Ascending aorta (tissue), 2 donors: ENCODE data around the gene CCDC110. TPM values are rescaled to one million over a fixed set of nuclear protein-coding genes. Genes with fewer than 3 reads are reported as not detected.
A peak's percentile ranks its signal among the peaks of the same experiment; 100 is the strongest.

Experiments used
- DNase-seq, 2 donors: peaks; one replicate each; pipeline ENCODE4 v3.0.0-alpha.2; 2019; ENCODE audit warnings: low spot score in 2 of 2
- H3K27ac ChIP-seq, 2 donors: fragments of 200-600 bp; sonication (generic); one replicate each; pipeline ENCODE4 v1.5.1; 2016 to 2017; ENCODE audit warnings: mild to moderate bottlenecking in 1 of 2
- H3K27me3 ChIP-seq: fragments of 200-600 bp; sonication (generic); one replicate; pipeline ENCODE4 v1.5.1; 2017
- H3K36me3 ChIP-seq, 2 donors: fragments of 200-600 bp; sonication (generic); one replicate each; pipeline ENCODE4 v1.5.1; 2016
- H3K4me1 ChIP-seq, 2 donors: fragments of 200-600 bp; sonication (generic); one replicate each; pipeline ENCODE4 v1.5.1; 2016 to 2017; ENCODE audit warnings: mild to moderate bottlenecking in 1 of 2
- H3K4me3 ChIP-seq, 2 donors: fragments of 200-600 bp; sonication (generic); one replicate each; pipeline ENCODE4 v1.5.1; 2016 to 2017; ENCODE audit warnings: mild to moderate bottlenecking in 1 of 2
- H3K9me3 ChIP-seq, 2 donors: fragments of 200-600 bp; sonication (generic); one replicate each; pipeline ENCODE4 v1.5.1; 2016
- CTCF ChIP-seq, 3 experiments: fragments of 200-600 bp in 2 of 3; fragments of 450-650 bp in 1 of 3; sonication (generic) in 2 of 3; IDR thresholded peaks; one replicate each; pipeline ENCODE4 v1.5.1; 2016 to 2019; ENCODE audit warnings: antibody characterized with exemption in 3 of 3, mild to moderate bottlenecking in 1 of 3, moderate library complexity in 1 of 3
- intact Hi-C: fragments of 100-400 bp; cut with DNase I; formaldehyde crosslinking; loops from one replicate; pipeline ENCODE4 v1.15.1; 2023
- total RNA-seq: library from RNA; depleted of rRNA; stranded (reverse); fragments of >200 nt; gene quantifications from one replicate; pipeline ENCODE4 v1.1.0, GENCODE V29; 2016

Gene CCDC110
- total RNA-seq, 1 donor from 2014 or later, result not detected

- no peak for TF ChIP-seq CTCF (IDR thresholded peaks at IDR 0.05)
- Histone ChIP-seq H3K27me3 (no peaks in the 10 kb centered on the region), H3K27ac (no peak overlapping the region), H3K36me3 (peaks cover 14 to 16% of the 10 kb centered on the region in 2 donors), H3K4me3 (no peak overlapping the region), H3K4me1 (peaks cover 0 to 17% of the 10 kb centered on the region in 2 donors), H3K9me3 (no peaks in the 10 kb centered on the region)
- intact Hi-C loops, result loop anchor here (10.0 kb wide), 1 partner anchor 217 kb away; the partner anchor contains the start of genes CFAP97 and SNX25
- DNase-seq, result no peak
Measured at GRCh38 chr4:185421366-185422124, 50.0 kb downstream of the CCDC110 start.

- intact Hi-C loops, result no loop called here
- no peak for DNase-seq
- H3K27ac ChIP-seq, result no peak overlapping the region
- H3K36me3 ChIP-seq, result peaks cover 21 to 38% of the 10 kb centered on the region in 2 donors
- H3K27me3 ChIP-seq, result no peaks in the 10 kb centered on the region
- no peak overlapping the region for H3K4me3 ChIP-seq
- H3K9me3 ChIP-seq, result no peaks in the 10 kb centered on the region
- TF ChIP-seq CTCF (IDR thresholded peaks at IDR 0.05), result no peak
- peaks cover 7% of the 10 kb centered on the region in 2 donors for H3K4me1 ChIP-seq
Measured at GRCh38 chr4:185416955-185417354, 54.6 kb downstream of the CCDC110 start.

GRCh38 chr4:185412412-185412811 lies 59.1 kb downstream of the CCDC110 start:
- H3K36me3 ChIP-seq, result peaks cover 17 to 61% of the 10 kb centered on the region in 2 donors
- peak overlapping the region; percentile 45 to 81 for H3K27ac ChIP-seq
- peak in 1 of 2 donors; percentile 66 for DNase-seq
- H3K27me3 ChIP-seq, result no peaks in the 10 kb centered on the region
- intact Hi-C loops, result no loop called here
- peaks cover 0 to 7% of the 10 kb centered on the region in 2 donors for H3K4me1 ChIP-seq
- no peak overlapping the region for H3K4me3 ChIP-seq
- no peaks in the 10 kb centered on the region for H3K9me3 ChIP-seq
- TF ChIP-seq CTCF (IDR thresholded peaks at IDR 0.05), result no peak

- intact Hi-C loops, result no loop called here
- H3K36me3 ChIP-seq, result peaks cover 12 to 60% of the 10 kb centered on the region in 2 donors
- no peaks in the 10 kb centered on the region for H3K9me3 ChIP-seq
- TF ChIP-seq CTCF (IDR thresholded peaks at IDR 0.05), result no peak
- H3K27ac ChIP-seq, result peak overlapping the region; percentile 45 to 81
- peaks cover 0 to 7% of the 10 kb centered on the region in 2 donors for H3K4me1 ChIP-seq
- no peak overlapping the region for H3K4me3 ChIP-seq
- no peak for DNase-seq
- H3K27me3 ChIP-seq, result no peaks in the 10 kb centered on the region
Measured at GRCh38 chr4:185411849-185412248, 59.7 kb downstream of the CCDC110 start.

- Histone ChIP-seq H3K36me3 (peaks cover 21 to 58% of the 10 kb centered on the region in 2 donors), H3K9me3 (no peaks in the 10 kb centered on the region), H3K27ac (no peak overlapping the region), H3K27me3 (no peaks in the 10 kb centered on the region), H3K4me1 (peaks cover 0 to 7% of the 10 kb centered on the region in 2 donors), H3K4me3 (no peak overlapping the region)
- intact Hi-C loops, result no loop called here
- no peak for DNase-seq
- no peak for TF ChIP-seq CTCF (IDR thresholded peaks at IDR 0.05)
Measured at GRCh38 chr4:185408432-185408831, 63.1 kb downstream of the CCDC110 start.
